K562 (cell line): Measurements from ENCODE around the gene APOO. TPM values are rescaled to one million over a fixed set of nuclear protein-coding genes. Genes with fewer than 3 reads are reported as not detected.

Source experiments
- ATAC-seq: fragments of 200-7000 bp; cut with Tn5 transposase; 3 replicates; pipeline ENCODE4 v1.9.1; 2020; ENCODE audit warnings: moderate library complexity
- BruUV-seq: library from RNA; stranded (reverse); fragments of 400-500 nt; replicated peaks from 2 replicates; lab custom pipeline; 2021; lab: Mats Ljungman, UMichigan
- CTCF ChIA-PET: fragments of 300-600 bp; formaldehyde crosslinking; extraction: SDS; loops from one replicate; lab custom pipeline; 2021; ENCODE audit warnings: low intra/inter-chr PET ratio; lab: Yijun Ruan, JAX
- POLR2A ChIA-PET: fragments of 300-600, 350-650 bp; sonication (Branson Sonifier 250); formaldehyde crosslinking; extraction: SDS; loops from one replicate; lab custom pipeline; 2021; ENCODE audit warnings: antibody characterized with exemption, inconsistent platforms; lab: Yijun Ruan, JAX
- DNase-seq, 4 experiments: peaks; one replicate each; pipeline versions ENCODE4 v3.0.0 to v3.0.0-alpha.2; 2011 to 2018; ENCODE audit warnings: low spot score in 3 of 4, mixed read lengths in 3 of 4; ENCODE audit errors: extremely low read depth in 1 of 4
- FAIRE-seq: peaks from 2 replicates; lab custom pipeline; 2011; peaks lifted over from hg19 to GRCh38; lab: Jason Lieb, UNC
- H2AFZ ChIP-seq: 2 replicates; pipeline ENCODE4 v1.6.0; 2011; ENCODE audit warnings: low read depth, low read length, control low read depth, inconsistent platforms
- H3K27ac ChIP-seq: fragments of 200-600 bp; 3 replicates; pipeline ENCODE4 v1.8.0; 2011; ENCODE audit warnings: low read depth, mild to moderate bottlenecking, control low read depth, inconsistent platforms, low read length, moderate library complexity, mixed read lengths; ENCODE audit errors: extremely low read depth
- H3K27me3 ChIP-seq, 2 experiments: fragments of 300-600 bp in 1 of 2; 2 replicates in 1 of 2; 3 replicates in 1 of 2; pipeline versions ENCODE4 v1.6.0 to v1.8.0; 2011; ENCODE audit warnings: inconsistent platforms in 2 of 2, low read length in 2 of 2, mild to moderate bottlenecking in 1 of 2, mixed read lengths in 1 of 2, moderate library complexity in 1 of 2; ENCODE audit not compliant: control insufficient read depth in 2 of 2, insufficient read depth in 2 of 2
- H3K36me3 ChIP-seq: fragments of 300-600 bp; 3 replicates; pipeline ENCODE4 v1.8.0; 2011; ENCODE audit warnings: mild to moderate bottlenecking, low read length, inconsistent platforms; ENCODE audit not compliant: control insufficient read depth, insufficient read depth
- H3K4me1 ChIP-seq, 2 experiments: fragments of 200-600 bp in 1 of 2; replicated peaks in 1 of 2; 2 replicates in 1 of 2; 3 replicates in 1 of 2; pipeline versions ENCODE4 v1.5.1 to v1.8.0; 2011; ENCODE audit warnings: inconsistent platforms in 2 of 2, low read length in 2 of 2, mild to moderate bottlenecking in 1 of 2, mixed read lengths in 1 of 2, moderate library complexity in 1 of 2; ENCODE audit not compliant: control insufficient read depth in 2 of 2, insufficient read depth in 2 of 2
- H3K4me2 ChIP-seq: 2 replicates; pipeline ENCODE4 v1.6.1; 2011; ENCODE audit warnings: low read length, control low read depth, inconsistent platforms, mixed read lengths; ENCODE audit not compliant: insufficient read depth
- H3K4me3 ChIP-seq: fragments of 200-600 bp; sonication (generic), shearing (Covaris generic); 2 replicates; pipeline ENCODE4 v1.5.1; 2016; ENCODE audit warnings: control low read depth, inconsistent platforms
- H3K79me2 ChIP-seq: fragments of 200-600 bp; 3 replicates; pipeline ENCODE4 v1.8.0; 2011; ENCODE audit warnings: low read length, inconsistent platforms; ENCODE audit not compliant: control insufficient read depth, insufficient read depth
- H3K9ac ChIP-seq, 2 experiments: 2 replicates each; pipeline versions ENCODE4 v1.6.0 to v1.6.1; 2011; ENCODE audit warnings: low read depth in 2 of 2, low read length in 2 of 2, control low read depth in 1 of 2, inconsistent platforms in 1 of 2, mild to moderate bottlenecking in 1 of 2, mixed read lengths in 1 of 2; ENCODE audit not compliant: insufficient read depth in 1 of 2
- H3K9me1 ChIP-seq: one replicate; pipeline ENCODE4 v1.6.0; 2011; ENCODE audit warnings: inconsistent platforms, mild to moderate bottlenecking, low read length, moderate library complexity; ENCODE audit not compliant: control insufficient read depth, insufficient read depth
- H3K9me3 ChIP-seq: replicated peaks from 2 replicates; pipeline ENCODE4 v1.5.1; 2011; ENCODE audit warnings: low read depth, low read length, inconsistent platforms; ENCODE audit not compliant: control insufficient read depth, insufficient read depth
- H4K20me1 ChIP-seq: replicated peaks from 2 replicates; pipeline ENCODE4 v1.6.1; 2011; ENCODE audit warnings: low read length, inconsistent platforms, mixed read lengths; ENCODE audit not compliant: control insufficient read depth, insufficient read depth
- DPF2 ChIP-seq: fragments of 450-650 bp; IDR thresholded peaks from 2 replicates; pipeline ENCODE4 v1.6.1; 2016
- HDAC8 ChIP-seq: fragments of 450-650 bp; IDR thresholded peaks from 2 replicates; pipeline ENCODE4 v1.6.1; 2016; ENCODE audit warnings: mild to moderate bottlenecking, missing genetic modification characterization, moderate library complexity, missing compliant biosample characterization
- HNRNPL ChIP-seq: fragments of 200-400 bp; formaldehyde crosslinking; IDR thresholded peaks from 2 replicates; pipeline ENCODE4 v1.6.1; 2017; ENCODE audit warnings: low read depth, mild to moderate bottlenecking, low read length
- KDM4B ChIP-seq, 2 experiments: fragments of 450-650 bp in 1 of 2; sonication (generic) in 1 of 2; IDR thresholded peaks; 2 replicates each; pipeline ENCODE4 v1.6.1; 2016 to 2017; ENCODE audit warnings: borderline replicate concordance in 2 of 2, antibody characterized with exemption in 1 of 2, low read depth in 1 of 2, mild to moderate bottlenecking in 1 of 2
- MEIS2 ChIP-seq: fragments of 450-650 bp; IDR thresholded peaks from 2 replicates; pipeline ENCODE4 v1.6.1; 2014; ENCODE audit warnings: mild to moderate bottlenecking; ENCODE audit not compliant: partially characterized antibody
- NCOA2 ChIP-seq, 2 experiments: fragments of 450-650 bp; IDR thresholded peaks; 2 replicates each; pipeline ENCODE4 v1.6.1; 2018; ENCODE audit warnings: mild to moderate bottlenecking in 2 of 2, moderate library complexity in 1 of 2; ENCODE audit not compliant: partially characterized antibody in 2 of 2
- POLR3G ChIP-seq: IDR thresholded peaks from 2 replicates; pipeline ENCODE4 v1.6.1; 2011; ENCODE audit not compliant: insufficient read length, insufficient replicate concordance; ENCODE audit errors: extremely low read depth
- RAD21 ChIP-seq, 2 experiments: fragments of 250-450 bp in 1 of 2; fragments of 450-650 bp in 1 of 2; sonication (Bioruptor Pico) in 1 of 2; formaldehyde crosslinking in 1 of 2; IDR thresholded peaks in 1 of 2; conservative IDR thresholded peaks in 1 of 2; 2 replicates each; pipeline versions ENCODE4 v1.4.0 to v1.8.0; 2020 to 2022; ENCODE audit warnings: mild to moderate bottlenecking in 2 of 2, moderate library complexity in 1 of 2
- RERE ChIP-seq: sonication (generic); formaldehyde crosslinking; IDR thresholded peaks from 2 replicates; pipeline ENCODE4 v1.8.0; 2023; ENCODE audit warnings: missing genetic modification reagents, mild to moderate bottlenecking, borderline replicate concordance
- SNIP1 ChIP-seq: fragments of 450-650 bp; IDR thresholded peaks from 2 replicates; pipeline ENCODE4 v1.7.1; 2017; ENCODE audit warnings: low read depth, mild to moderate bottlenecking
- SUPT5H ChIP-seq: fragments of 450-650 bp; IDR thresholded peaks from 2 replicates; pipeline ENCODE4 v1.6.1; 2016
- TARDBP ChIP-seq: fragments of 450-650 bp; IDR thresholded peaks from 2 replicates; pipeline ENCODE4 v1.6.1; 2016
- ZNF217 ChIP-seq: sonication (generic); formaldehyde crosslinking; IDR thresholded peaks from 2 replicates; pipeline ENCODE4 v1.8.0; 2022; ENCODE audit warnings: mild to moderate bottlenecking, missing genetic modification reagents
- ZNF584 ChIP-seq: fragments of 200-800 bp; sonication (Bioruptor generic); IDR thresholded peaks from 2 replicates; pipeline ENCODE4 v1.6.1; 2016; ENCODE audit warnings: low read depth, mild to moderate bottlenecking, missing genetic modification characterization, missing compliant biosample characterization
- ZNF785 ChIP-seq: fragments of 250-450 bp; sonication (Bioruptor Pico); IDR thresholded peaks from 2 replicates; pipeline ENCODE4 v1.4.0; 2020; ENCODE audit warnings: mild to moderate bottlenecking
- WGBS: fragments of 100-300 bp; shearing (Covaris generic); methylation state at CpG from one replicate; pipeline ENCODE4 v1.1.6; 2016; ENCODE audit warnings: low coverage, mixed read lengths; ENCODE audit not compliant: insufficient coverage; ENCODE audit errors: missing lambda C conversion rate; 5-methylcytosine and 5-hydroxymethylcytosine counted together
- in situ Hi-C: fragments of 300-500 bp; cut with MboI; formaldehyde crosslinking; loops from 4 replicates; pipeline ENCODE4 v1.15.0; 2018; ENCODE audit warnings: inconsistent platforms, mixed read lengths
- intact Hi-C: fragments of 100-400 bp; cut with micrococcal nuclease; formaldehyde crosslinking; loops from 2 replicates; pipeline ENCODE4 v1.14.2; 2022
- polyA plus RNA-seq, 8 experiments: library from polyadenylated mRNA; depleted of rRNA in 4 of 8; stranded (reverse) in 5 of 8; unstranded in 3 of 8; fragments of >200 nt; fragmentation: Nextera tagmentation in 2 of 8; fragmentation: Illumina TruSeq in 1 of 8; extraction: Ambion mirVana in 2 of 8; extraction: Trizol in 1 of 8; gene quantifications; 2 replicates each; pipeline versions ENCODE4 v1.2.1 to v1.2.3, GENCODE V29; 2011 to 2014; ENCODE audit warnings: inconsistent platforms in 1 of 8, missing spikeins in 1 of 8
- total RNA-seq, 7 experiments: library from RNA; depleted of rRNA in 6 of 7; stranded (reverse); fragments of >200 nt in 6 of 7; fragmentation: Illumina TruSeq in 2 of 7; extraction: Trizol in 2 of 7; gene quantifications; 2 replicates each; pipeline versions ENCODE4 v1.2.1 to v1.2.3, GENCODE V29; 2011 to 2021; ENCODE audit warnings: low replicate concordance in 1 of 7
- TF ChIP-seq, protein P1 (sequence below): fragments of 250-450 bp; sonication (Bioruptor Pico); IDR thresholded peaks from 2 replicates; pipeline ENCODE4 v1.5.1; 2021; ENCODE audit warnings: mild to moderate bottlenecking
- TF ChIP-seq, protein P2 (sequence below): sonication (generic); formaldehyde crosslinking; IDR thresholded peaks from 2 replicates; pipeline ENCODE4 v1.8.1; 2022; ENCODE audit warnings: missing genetic modification reagents

Gene APOO
- total and polyA plus RNA-seq, 9 of the 15 experiments (the other 6 are each of a cell fraction or from before 2014, with no cell fraction given) = 37.3 to 76.4 (median 60.8) TPM

DNA sequence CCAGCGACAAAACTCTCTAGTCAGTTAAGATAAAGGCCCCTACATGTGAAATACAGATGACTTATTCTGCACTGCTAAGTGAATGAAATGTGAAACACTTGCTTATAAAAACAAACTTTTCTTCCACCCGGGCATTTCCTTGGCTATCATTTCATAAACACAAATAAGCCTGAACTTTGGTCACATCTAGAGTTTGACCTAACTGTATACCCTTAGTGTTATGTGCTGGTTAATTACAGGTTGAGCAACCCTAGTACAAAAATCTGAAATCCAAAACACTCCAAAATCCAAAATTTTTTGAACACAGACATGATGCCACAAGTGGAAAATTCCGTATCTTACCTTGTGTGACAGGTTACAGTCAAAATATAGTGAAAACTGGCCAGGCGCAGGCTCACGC is 78.9 kb downstream of the APOO start:
- no peak for FAIRE-seq
- POLR2A ChIA-PET = no interaction called here

More for the DNA sequence above, 78.9 kb downstream of the APOO start:
- no peak overlapping the region for H2AFZ ChIP-seq
- no peaks in the 10 kb centered on the region for H3K9me1 ChIP-seq
- no TSS peak for BruUV-seq
- in situ Hi-C loops (no loop called here), intact Hi-C loops (no loop called here)
- H3K27ac ChIP-seq = no peak overlapping the region
- no peaks in the 10 kb centered on the region for H3K9me3 ChIP-seq
- no peaks in the 10 kb centered on the region for H3K27me3 ChIP-seq
- WGBS = 70% methylated on average over 5 of the region's 5 CpGs
- H3K4me3 ChIP-seq = no peak overlapping the region
- H3K79me2 ChIP-seq = no peaks in the 10 kb centered on the region
- CTCF ChIA-PET = no interaction called here
- H3K4me2 ChIP-seq = no peak overlapping the region
- ATAC-seq (no peak), DNase-seq (no peak)
- H3K4me1 ChIP-seq = no peaks in the 10 kb centered on the region; a peak in 1 of 5 replicates
- TF ChIP-seq DPF2 = no peak
- TF ChIP-seq ZNF217 (CRISPR knock-in tag) = no peak
- no peak for TF ChIP-seq KDM4B (IDR thresholded peaks at IDR 0.05; ENCODE audit: borderline replicate concordance in 2 of 2, low read depth in 1 of 2)
- no peak for TF ChIP-seq ZNF785 (CRISPR knock-in tag)
- TF ChIP-seq, protein P1, sequence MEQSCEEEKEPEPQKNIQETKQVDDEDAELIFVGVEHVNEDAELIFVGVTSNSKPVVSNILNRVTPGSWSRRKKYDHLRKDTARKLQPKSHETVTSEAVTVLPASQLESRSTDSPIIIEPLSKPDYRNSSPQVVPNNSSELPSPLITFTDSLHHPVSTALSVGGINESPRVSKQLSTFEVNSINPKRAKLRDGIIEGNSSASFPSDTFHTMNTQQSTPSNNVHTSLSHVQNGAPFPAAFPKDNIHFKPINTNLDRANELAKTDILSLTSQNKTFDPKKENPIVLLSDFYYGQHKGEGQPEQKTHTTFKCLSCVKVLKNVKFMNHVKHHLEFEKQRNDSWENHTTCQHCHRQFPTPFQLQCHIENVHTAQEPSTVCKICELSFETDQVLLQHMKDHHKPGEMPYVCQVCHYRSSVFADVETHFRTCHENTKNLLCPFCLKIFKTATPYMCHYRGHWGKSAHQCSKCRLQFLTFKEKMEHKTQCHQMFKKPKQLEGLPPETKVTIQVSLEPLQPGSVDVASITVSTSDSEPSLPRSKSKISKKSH (CRISPR knock-in tag) = no peak
- no peak for TF ChIP-seq NCOA2 (IDR thresholded peaks at IDR 0.05; ENCODE audit: partially characterized antibody in 2 of 2)
- no peak for TF ChIP-seq HDAC8
- TF ChIP-seq RAD21 (CRISPR knock-in tag; conservative IDR thresholded peaks at IDR 0.05 in 1 of 2, IDR thresholded peaks at IDR 0.05 in 1 of 2) = no peak
- TF ChIP-seq ZNF584 = no peak
- TF ChIP-seq MEIS2 = no peak
- TF ChIP-seq RERE = no peak
- no peak for TF ChIP-seq SNIP1
- TF ChIP-seq, protein P2, sequence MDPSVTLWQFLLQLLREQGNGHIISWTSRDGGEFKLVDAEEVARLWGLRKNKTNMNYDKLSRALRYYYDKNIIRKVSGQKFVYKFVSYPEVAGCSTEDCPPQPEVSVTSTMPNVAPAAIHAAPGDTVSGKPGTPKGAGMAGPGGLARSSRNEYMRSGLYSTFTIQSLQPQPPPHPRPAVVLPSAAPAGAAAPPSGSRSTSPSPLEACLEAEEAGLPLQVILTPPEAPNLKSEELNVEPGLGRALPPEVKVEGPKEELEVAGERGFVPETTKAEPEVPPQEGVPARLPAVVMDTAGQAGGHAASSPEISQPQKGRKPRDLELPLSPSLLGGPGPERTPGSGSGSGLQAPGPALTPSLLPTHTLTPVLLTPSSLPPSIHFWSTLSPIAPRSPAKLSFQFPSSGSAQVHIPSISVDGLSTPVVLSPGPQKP (CRISPR knock-in tag) = no peak
- TF ChIP-seq SUPT5H = no peak
- TF ChIP-seq TARDBP = no peak
- no peak for TF ChIP-seq HNRNPL
- TF ChIP-seq POLR3G = no peak
- H3K36me3 ChIP-seq = 0 out of 3 replicates have a peak, but pooled peaks cover 5% of the 10 kb centered on the region
- no peak overlapping the region for H3K9ac ChIP-seq
- H4K20me1 ChIP-seq = no peaks in the 10 kb centered on the region
